ENCODE data around the gene FAM131A. TPM values are rescaled to one million over a fixed set of nuclear protein-coding genes. Genes with fewer than 3 reads are reported as not detected.

FAM131A gene
- total and polyA plus RNA-seq, 9 of the 15 experiments (the other 6 are each of a cell fraction or from before 2014, with no cell fraction given) = 0.48 to 11.1 (median 4.3) TPM

GRCh38 chr3:184368586-184369183 lies 31.3 kb downstream of the FAM131A start:
- TF ChIP-seq POLR2B (IDR thresholded peaks at IDR 0.05; ENCODE audit: low read depth, partially characterized antibody) (peak; percentile 48), NFIC (IDR thresholded peaks at IDR 0.05) (peak; percentile 66), SRSF9 (IDR thresholded peaks at IDR 0.05; ENCODE audit: borderline replicate concordance, low read depth, low read length) (no peak), GTF3C2 (IDR thresholded peaks at IDR 0.05; ENCODE audit: borderline replicate concordance, extremely low read depth, insufficient read length) (no peak), PKNOX1 (IDR thresholded peaks at IDR 0.05) (no peak)
- TF ChIP-seq, protein P1, sequence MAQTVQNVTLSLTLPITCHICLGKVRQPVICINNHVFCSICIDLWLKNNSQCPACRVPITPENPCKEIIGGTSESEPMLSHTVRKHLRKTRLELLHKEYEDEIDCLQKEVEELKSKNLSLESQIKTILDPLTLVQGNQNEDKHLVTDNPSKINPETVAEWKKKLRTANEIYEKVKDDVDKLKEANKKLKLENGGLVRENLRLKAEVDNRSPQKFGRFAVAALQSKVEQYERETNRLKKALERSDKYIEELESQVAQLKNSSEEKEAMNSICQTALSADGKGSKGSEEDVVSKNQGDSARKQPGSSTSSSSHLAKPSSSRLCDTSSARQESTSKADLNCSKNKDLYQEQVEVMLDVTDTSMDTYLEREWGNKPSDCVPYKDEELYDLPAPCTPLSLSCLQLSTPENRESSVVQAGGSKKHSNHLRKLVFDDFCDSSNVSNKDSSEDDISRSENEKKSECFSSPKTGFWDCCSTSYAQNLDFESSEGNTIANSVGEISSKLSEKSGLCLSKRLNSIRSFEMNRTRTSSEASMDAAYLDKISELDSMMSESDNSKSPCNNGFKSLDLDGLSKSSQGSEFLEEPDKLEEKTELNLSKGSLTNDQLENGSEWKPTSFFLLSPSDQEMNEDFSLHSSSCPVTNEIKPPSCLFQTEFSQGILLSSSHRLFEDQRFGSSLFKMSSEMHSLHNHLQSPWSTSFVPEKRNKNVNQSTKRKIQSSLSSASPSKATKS (CRISPR knock-in tag; IDR thresholded peaks at IDR 0.05) = no peak
- POLR2A ChIA-PET = interaction anchor here (0.6 to 1.6 kb wide), 5 partner anchors 8 to 239 kb away, joined by 3 to 7 read pairs (median 3); no protein-coding TSS in a partner anchor
- DNase-seq (ENCODE audit: extremely low read depth in 1 of 4, low spot score in 3 of 4) = no peak
- CTCF ChIA-PET (ENCODE audit: low intra/inter-chr PET ratio) = no interaction called here
- Histone ChIP-seq H3K4me2 (ENCODE audit: insufficient read depth, low read length) (no peak overlapping the region), H3K9me1 (ENCODE audit: control insufficient read depth, insufficient read depth, low read length) (peaks cover 3% of the 10 kb centered on the region), H4K20me1 (replicated peaks; ENCODE audit: control insufficient read depth, insufficient read depth, low read length) (0 out of 2 replicates have a peak, but pooled peaks cover 7% of the 10 kb centered on the region), H2AFZ (ENCODE audit: low read depth, low read length) (no peak overlapping the region), H3K27ac (ENCODE audit: extremely low read depth, low read depth, low read length) (no peak overlapping the region), H3K9me3 (replicated peaks; ENCODE audit: control insufficient read depth, insufficient read depth, low read depth, low read length) (no peaks in the 10 kb centered on the region), H3K79me2 (ENCODE audit: control insufficient read depth, insufficient read depth, low read length) (peaks cover 16% of the 10 kb centered on the region), H3K4me1 (replicated peaks in 1 of 2; ENCODE audit: control insufficient read depth in 2 of 2, insufficient read depth in 2 of 2, low read length in 2 of 2) (peaks cover 4 to 7% of the 10 kb centered on the region in 2 experiments; a peak in 3 of 5 replicates), H3K36me3 (ENCODE audit: control insufficient read depth, insufficient read depth, low read length) (peaks cover 52% of the 10 kb centered on the region), H3K4me3 (no peak overlapping the region), H3K27me3 (ENCODE audit: control insufficient read depth in 2 of 2, insufficient read depth in 2 of 2, low read length in 2 of 2) (peaks cover 0 to 4% of the 10 kb centered on the region in 2 experiments; a peak in 1 of 5 replicates), H3K9ac (ENCODE audit: insufficient read depth in 1 of 2, low read depth in 2 of 2, low read length in 2 of 2) (peak overlapping the region in 1 of 2 experiments; percentile 45; a peak in 1 of 4 replicates)
- WGBS (ENCODE audit: insufficient coverage, low coverage, missing lambda C conversion rate) = 100% methylated on average over 3 of the region's 3 CpGs
- no peak for ATAC-seq
- in situ Hi-C loops (cut with MboI) (no loop called here), intact Hi-C loops (cut with micrococcal nuclease) (no loop called here)
- no peak for FAIRE-seq
- BruUV-seq (replicated peaks) = no TSS peak
